Nephron progenitor cell (in vitro differentiated cells): Measurements from ENCODE around the gene ELK3.

ENCODE experiments used
- DNase-seq: peaks from one replicate; pipeline ENCODE4 v3.0.0; 2021
- H3K27ac Mint-ChIP-seq: 2 replicates; pipeline ENCODE4 v1.8.0; 2021; ENCODE audit warnings: mild to moderate bottlenecking, moderate library complexity, mixed read lengths
- H3K27me3 Mint-ChIP-seq: 2 replicates; pipeline ENCODE4 v1.8.0; 2021; ENCODE audit warnings: mild to moderate bottlenecking, low read depth, mixed read lengths; ENCODE audit not compliant: poor library complexity
- H3K36me3 Mint-ChIP-seq: 2 replicates; pipeline ENCODE4 v1.8.0; 2021; ENCODE audit warnings: low read depth, mixed read lengths
- H3K4me1 Mint-ChIP-seq: 2 replicates; pipeline ENCODE4 v1.8.0; 2021; ENCODE audit warnings: mixed read lengths
- H3K4me3 Mint-ChIP-seq: 2 replicates; pipeline ENCODE4 v1.8.0; 2021; ENCODE audit warnings: mild to moderate bottlenecking, moderate library complexity, mixed read lengths
- H3K9me3 Mint-ChIP-seq: 2 replicates; pipeline ENCODE4 v1.8.0; 2021; ENCODE audit warnings: mild to moderate bottlenecking, moderate library complexity, mixed read lengths
- TF ChIP-seq, protein P1 (sequence below): fragments of 200-600 bp; sonication (generic); IDR thresholded peaks from 2 replicates; pipeline ENCODE4 v1.5.0; 2021; ENCODE audit warnings: antibody characterized with exemption

The ELK3 gene

DNA sequence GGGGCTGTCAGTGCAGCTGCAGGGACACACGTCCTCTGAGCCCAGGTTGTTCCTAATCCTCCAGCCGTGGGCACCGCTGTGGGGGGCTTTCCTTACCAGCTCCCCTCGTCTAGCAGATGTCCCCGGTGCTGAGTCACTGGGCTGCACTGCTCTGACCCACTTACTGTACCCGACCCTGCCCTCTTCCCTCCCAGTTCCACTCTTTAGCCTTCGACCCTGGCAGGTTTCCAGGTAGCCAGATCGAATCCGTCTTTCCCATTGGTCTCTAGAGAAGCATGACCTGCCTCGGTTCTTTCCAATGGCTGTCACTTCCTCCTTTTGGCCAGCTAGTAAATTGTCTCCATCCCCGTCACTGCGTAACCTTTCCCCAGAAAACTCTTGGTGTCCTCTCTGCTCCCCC lies 48.4 kb downstream of the ELK3 start:
- H3K27ac Mint-ChIP-seq = no peak overlapping the region
- TF ChIP-seq, protein P1, sequence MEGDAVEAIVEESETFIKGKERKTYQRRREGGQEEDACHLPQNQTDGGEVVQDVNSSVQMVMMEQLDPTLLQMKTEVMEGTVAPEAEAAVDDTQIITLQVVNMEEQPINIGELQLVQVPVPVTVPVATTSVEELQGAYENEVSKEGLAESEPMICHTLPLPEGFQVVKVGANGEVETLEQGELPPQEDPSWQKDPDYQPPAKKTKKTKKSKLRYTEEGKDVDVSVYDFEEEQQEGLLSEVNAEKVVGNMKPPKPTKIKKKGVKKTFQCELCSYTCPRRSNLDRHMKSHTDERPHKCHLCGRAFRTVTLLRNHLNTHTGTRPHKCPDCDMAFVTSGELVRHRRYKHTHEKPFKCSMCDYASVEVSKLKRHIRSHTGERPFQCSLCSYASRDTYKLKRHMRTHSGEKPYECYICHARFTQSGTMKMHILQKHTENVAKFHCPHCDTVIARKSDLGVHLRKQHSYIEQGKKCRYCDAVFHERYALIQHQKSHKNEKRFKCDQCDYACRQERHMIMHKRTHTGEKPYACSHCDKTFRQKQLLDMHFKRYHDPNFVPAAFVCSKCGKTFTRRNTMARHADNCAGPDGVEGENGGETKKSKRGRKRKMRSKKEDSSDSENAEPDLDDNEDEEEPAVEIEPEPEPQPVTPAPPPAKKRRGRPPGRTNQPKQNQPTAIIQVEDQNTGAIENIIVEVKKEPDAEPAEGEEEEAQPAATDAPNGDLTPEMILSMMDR = no peak
- DNase-seq = no peak
- no peak overlapping the region for H3K4me3 Mint-ChIP-seq
- peaks cover 42% of the 10 kb centered on the region for H3K4me1 Mint-ChIP-seq
- no peaks in the 10 kb centered on the region for H3K27me3 Mint-ChIP-seq
- no peaks in the 10 kb centered on the region for H3K9me3 Mint-ChIP-seq
- H3K36me3 Mint-ChIP-seq = peaks cover 31% of the 10 kb centered on the region

DNA sequence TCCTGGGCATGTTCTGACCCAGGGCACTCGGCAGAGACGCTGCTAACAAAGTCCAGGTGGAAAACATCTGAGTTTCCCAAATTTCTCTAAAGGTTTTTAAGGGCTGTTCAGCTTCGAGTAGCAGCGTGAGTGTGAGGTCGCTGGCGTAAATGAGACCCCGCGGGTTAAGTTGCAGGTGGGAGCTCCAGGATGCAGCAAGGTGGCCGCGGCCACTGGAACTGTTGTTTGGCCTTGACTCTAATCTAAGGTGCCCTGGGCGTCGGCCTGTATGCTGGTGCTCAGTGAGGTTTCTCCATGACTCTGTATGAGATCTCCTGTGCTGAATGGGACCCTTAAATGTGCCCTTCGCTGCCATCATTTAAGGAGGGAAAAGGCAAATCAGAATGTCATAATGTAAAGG lies 50.7 kb downstream of the ELK3 start:
- H3K36me3 Mint-ChIP-seq = peaks cover 44% of the 10 kb centered on the region
- no peak for DNase-seq
- H3K4me1 Mint-ChIP-seq = peaks cover 57% of the 10 kb centered on the region
- TF ChIP-seq, protein P1 = no peak
- no peak overlapping the region for H3K4me3 Mint-ChIP-seq
- H3K9me3 Mint-ChIP-seq = no peaks in the 10 kb centered on the region
- H3K27ac Mint-ChIP-seq = peak overlapping the region; percentile 64
- H3K27me3 Mint-ChIP-seq = no peaks in the 10 kb centered on the region

DNA sequence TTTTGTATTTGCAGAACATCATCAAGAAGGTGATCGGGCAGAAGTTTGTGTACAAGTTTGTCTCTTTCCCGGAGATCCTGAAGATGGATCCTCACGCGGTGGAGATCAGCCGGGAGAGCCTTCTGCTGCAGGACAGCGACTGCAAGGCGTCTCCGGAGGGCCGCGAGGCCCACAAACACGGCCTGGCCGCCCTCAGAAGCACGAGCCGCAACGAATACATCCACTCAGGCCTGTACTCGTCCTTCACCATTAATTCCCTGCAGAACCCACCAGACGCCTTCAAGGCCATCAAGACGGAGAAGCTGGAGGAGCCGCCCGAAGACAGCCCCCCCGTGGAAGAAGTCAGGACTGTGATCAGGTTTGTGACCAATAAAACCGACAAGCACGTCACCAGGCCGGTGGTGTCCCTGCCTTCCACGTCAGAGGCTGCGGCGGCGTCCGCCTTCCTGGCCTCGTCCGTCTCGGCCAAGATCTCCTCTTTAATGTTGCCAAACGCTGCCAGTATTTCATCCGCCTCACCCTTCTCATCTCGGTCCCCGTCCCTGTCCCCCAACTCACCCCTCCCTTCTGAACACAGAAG lies 52.8 kb downstream of the ELK3 start:
- TF ChIP-seq, protein P1 = no peak
- DNase-seq = no peak
- no peaks in the 10 kb centered on the region for H3K9me3 Mint-ChIP-seq
- H3K36me3 Mint-ChIP-seq = peaks cover 66% of the 10 kb centered on the region
- no peak overlapping the region for H3K4me3 Mint-ChIP-seq
- peaks cover 62% of the 10 kb centered on the region for H3K4me1 Mint-ChIP-seq
- no peaks in the 10 kb centered on the region for H3K27me3 Mint-ChIP-seq
- peak overlapping the region; percentile 82 for H3K27ac Mint-ChIP-seq

DNA sequence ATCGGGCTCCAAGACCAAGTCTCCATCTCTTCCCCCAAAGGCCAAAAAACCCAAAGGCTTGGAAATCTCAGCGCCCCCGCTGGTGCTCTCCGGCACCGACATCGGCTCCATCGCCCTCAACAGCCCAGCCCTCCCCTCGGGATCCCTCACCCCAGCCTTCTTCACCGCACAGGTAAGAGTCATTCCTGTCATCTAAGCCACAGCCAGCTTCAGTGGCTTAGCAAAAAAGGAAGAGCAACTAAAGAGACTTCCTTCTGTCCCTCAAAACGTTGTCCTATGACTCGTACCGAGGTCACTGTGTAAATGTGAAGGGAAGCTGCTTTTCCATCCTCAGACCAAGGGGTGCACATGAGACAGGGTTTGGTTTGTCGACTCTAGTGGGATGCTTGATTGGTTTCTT lies 53.4 kb downstream of the ELK3 start:
- no peak overlapping the region for H3K4me3 Mint-ChIP-seq
- H3K27ac Mint-ChIP-seq = peak overlapping the region; percentile 89
- TF ChIP-seq, protein P1 = no peak
- H3K9me3 Mint-ChIP-seq = no peaks in the 10 kb centered on the region
- DNase-seq = no peak
- H3K4me1 Mint-ChIP-seq = peaks cover 62% of the 10 kb centered on the region
- peaks cover 71% of the 10 kb centered on the region for H3K36me3 Mint-ChIP-seq
- H3K27me3 Mint-ChIP-seq = no peaks in the 10 kb centered on the region

DNA sequence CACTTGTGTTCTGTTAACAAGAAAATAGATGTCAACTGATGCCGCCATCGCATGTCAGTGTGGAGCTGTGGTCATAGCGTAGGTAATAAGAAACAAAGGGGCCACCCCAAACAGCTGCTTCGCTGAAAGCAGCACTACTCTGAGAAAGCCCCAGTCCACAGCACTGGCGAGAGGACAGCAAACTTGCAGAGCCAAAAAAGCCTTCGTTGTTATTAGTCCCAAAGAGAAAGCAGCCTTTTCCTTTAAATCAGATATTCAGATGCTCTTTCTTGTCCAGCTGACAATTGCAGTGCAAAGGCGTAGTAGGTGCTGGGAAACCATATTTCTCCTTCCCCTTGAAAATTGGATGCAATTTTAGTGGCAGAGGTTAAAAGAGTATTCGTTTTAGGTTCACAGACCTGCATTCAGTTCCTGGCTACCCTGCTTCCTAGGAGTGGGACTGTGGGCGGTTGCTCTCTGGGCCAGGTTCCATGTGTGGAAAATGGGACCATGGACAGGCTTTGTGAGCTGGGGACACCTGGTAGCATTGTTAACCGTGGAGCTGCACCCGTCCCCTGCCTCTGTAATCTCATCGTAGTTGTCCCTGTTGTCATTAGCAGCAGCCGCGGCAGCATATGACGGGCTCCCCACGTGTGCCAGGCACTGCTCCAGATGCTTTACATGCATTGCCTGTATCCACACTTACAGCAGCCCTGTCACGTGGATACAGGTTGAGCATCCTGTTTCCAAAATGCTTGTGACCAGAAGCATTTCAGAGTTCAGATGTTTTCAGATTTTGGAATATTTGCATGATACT lies 54.2 kb downstream of the ELK3 start:
- Mint-ChIP-seq H3K4me1 (peaks cover 62% of the 10 kb centered on the region), H3K27me3 (no peaks in the 10 kb centered on the region), H3K9me3 (no peaks in the 10 kb centered on the region), H3K4me3 (no peak overlapping the region), H3K27ac (peak overlapping the region; percentile 96), H3K36me3 (peaks cover 69% of the 10 kb centered on the region)
- TF ChIP-seq, protein P1 = no peak
- no peak for DNase-seq
